LNCAP (cell line): ENCODE measurements around the gene GABARAPL1.

Experiments used
- TF ChIP-seq, protein P1 (sequence below): fragments of 450-650 bp; IDR thresholded peaks from 2 replicates; pipeline ENCODE4 v1.5.1; 2017; ENCODE audit warnings: mild to moderate bottlenecking

The GABARAPL1 gene

DNA sequence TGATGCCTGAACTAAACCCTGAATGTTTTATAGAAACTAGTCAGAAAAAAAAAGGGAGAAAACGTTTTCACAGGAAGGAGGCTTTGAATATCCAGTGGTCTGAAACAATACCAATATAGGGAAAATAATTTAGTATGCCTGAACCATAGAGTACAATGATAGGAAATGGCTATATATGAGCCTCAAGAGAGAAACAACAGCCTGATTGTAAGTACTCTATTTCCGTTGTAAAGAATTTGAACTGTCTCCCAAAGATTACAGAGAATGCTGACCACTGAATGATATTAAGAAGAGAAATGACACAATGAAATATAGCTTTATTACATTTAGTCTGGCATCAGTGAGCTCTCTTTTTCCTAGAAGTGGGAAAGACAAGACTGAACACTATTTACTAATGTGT lies 5.5 kb upstream of the GABARAPL1 start:
- TF ChIP-seq, protein P1, sequence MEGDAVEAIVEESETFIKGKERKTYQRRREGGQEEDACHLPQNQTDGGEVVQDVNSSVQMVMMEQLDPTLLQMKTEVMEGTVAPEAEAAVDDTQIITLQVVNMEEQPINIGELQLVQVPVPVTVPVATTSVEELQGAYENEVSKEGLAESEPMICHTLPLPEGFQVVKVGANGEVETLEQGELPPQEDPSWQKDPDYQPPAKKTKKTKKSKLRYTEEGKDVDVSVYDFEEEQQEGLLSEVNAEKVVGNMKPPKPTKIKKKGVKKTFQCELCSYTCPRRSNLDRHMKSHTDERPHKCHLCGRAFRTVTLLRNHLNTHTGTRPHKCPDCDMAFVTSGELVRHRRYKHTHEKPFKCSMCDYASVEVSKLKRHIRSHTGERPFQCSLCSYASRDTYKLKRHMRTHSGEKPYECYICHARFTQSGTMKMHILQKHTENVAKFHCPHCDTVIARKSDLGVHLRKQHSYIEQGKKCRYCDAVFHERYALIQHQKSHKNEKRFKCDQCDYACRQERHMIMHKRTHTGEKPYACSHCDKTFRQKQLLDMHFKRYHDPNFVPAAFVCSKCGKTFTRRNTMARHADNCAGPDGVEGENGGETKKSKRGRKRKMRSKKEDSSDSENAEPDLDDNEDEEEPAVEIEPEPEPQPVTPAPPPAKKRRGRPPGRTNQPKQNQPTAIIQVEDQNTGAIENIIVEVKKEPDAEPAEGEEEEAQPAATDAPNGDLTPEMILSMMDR, result no peak

DNA sequence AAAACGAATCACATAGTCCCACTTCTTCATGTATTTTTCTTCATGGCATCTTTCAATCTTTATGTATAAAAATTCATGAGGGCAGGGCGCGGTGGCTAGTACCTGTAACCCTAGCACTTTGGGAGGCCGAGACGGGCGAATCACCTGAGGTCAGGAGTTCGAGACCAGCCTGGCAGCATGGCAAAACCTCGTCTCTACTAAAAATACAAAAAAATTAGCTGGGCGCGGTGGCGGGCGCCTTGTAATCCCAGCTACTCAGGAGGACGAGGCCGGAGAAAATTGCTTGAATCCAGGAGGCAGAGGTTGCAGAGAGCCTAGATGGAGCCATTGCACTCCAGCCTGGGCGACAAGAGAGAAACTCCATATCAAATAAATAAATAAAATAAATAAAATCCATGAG lies 2.5 kb upstream of the GABARAPL1 start:
- TF ChIP-seq, protein P1, result no peak

DNA sequence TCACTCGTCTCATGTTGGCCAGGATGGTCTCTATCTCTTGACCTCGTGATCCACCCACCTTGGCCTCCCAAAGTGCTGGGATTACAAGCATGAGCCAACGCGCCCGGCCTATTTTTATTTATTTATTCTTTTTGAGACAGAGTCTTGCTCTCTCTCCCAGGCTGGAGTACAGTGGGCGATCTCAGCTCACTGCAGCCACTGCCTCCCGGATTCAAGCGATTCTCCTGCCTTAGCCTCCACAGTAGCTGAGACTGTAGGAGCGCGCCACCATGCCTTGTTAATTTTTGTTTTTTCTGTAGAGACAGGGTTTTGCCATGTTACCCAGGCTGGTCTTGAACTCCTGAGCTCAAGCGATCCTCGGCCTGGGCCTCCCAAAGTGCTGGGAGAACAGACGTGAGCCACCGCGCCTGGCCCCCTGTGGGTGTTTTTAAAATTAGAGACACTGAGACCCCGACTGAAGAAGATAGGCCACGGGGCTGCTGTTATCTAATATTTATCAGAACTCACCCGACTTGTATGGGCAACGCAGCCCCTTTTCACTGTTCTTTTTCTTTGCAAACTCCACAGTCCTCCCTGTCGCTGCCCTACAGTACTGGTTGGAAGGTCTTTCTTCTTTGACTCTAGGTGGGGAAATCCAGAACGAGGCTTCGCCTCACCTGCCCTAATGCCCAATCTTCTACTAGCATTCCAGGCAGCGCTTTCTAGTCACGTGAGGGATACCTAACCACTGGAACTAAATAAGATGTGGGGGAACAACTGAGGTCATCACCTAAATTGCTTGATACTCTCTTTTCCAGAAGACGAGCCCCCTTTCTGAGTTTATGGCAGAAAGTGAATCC lies 1.4 kb upstream of the GABARAPL1 start:
- TF ChIP-seq, protein P1, result no peak

DNA sequence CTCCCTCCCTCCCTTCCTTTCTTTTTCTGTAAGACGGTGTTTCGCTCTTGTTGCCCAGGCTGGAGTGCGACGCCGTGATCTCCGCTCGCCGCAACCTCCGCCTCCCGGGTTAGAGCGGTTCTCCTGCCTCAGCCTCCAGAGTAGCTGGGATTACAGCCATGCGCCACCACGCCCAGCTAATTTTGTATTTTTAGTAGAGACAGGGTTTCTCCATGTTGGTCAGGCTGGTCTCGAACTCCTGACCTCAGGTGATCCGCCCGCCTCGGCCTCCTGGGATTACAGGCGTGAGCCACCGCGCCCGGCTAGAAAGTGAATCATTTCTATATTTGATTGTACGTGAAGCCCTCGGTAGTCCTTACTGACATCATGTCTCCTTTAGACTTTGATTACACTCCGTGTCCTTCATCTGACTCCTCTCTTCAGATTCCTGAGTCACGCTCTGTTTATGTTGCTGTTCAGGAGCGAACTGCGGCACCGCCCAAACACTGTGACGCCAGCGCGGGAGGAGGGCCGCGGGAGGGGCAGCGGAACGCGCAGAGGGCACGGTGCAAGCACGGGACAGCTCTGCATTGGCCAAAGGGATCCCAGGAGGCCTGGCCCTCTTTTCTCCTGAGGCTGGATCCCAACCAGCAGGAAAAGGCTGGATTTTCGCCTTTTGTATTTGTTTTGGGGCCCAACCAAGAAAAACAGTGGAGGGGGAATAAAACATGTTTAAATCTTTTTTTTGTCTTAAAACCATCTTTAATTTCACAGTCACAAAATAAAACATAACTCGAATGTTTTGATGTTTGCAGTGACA lies 538 bp upstream of the GABARAPL1 start:
- TF ChIP-seq, protein P1, result no peak

DNA sequence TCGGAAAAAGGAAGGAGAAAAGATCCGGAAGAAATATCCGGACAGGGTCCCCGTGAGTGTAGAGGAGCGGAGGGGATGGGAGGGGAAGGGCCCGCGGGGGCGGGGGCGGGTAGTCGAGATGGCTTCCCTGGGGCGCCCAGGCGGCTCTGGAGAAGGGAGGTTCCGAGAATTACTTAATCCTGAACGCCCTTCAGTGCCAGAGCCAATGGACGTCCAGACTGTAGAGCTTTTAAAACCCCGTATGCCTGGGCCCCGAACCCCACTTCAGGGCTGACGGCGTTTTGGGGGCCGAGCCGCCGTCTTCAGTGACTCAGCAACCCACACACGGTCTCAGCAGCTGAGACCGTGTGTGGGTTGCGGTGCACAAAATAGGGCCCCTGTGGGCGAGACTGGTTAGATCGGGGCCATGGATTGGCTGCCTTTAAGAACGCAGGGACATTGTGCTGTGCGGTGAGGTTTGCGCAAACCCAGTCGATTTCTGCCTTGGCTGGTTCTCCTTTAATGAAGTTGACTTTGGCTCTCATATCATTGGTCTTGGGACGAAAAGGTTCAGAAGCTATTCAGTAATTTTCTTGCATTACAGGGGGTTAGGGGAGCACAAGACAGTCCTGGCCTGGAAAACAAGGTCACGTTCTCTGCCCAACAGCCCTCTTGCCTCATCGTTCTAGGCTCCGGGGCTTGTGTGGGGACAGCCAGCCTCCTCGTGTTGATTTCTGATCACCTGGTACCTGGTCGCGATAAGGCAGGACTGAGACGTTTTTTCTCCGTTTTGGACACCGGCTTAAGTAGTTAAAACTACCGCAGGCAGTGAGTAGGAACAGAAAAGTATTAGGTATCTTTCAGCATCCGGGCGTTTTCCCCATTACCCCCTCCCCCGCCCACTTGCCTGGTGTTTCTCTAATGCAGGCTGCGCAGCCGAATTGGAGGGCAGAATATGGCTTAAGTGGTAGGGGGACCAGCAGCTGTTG lies 775 bp downstream of the GABARAPL1 start:
- TF ChIP-seq, protein P1, result no peak

DNA sequence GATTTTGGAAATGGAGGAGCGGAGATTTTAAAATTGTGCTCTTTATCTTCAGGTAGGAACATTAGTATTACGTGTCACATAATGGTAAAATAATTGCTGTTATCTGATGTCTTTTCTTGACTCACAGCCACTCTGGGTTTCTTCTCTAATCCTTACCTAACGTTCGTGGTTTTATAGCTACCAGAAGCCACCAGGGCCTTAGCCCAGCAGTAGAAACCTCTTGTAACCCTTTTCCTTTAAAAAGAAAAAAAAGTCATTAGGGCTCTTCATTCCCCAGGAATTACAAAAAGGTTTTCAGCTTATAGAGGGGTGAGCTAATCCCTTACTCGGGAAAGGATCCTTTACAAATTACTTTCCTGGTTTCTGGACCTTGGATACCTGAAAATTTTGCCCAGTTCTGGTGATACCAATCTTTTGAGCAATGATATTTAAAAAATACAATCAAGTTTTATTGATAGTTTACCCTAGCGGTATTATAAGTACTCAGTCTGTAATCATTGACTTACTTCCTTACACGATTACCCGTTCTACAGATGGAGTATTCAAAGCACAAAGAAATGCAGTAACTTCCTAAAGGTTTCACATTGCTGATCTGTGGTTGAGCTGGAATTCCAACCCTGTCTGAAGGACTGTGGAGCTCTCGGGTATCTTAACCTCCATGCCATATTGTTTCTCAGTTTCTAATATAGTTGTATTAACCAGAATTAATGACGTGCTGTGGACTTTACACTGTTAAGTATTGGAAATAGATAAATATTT lies 1.6 kb downstream of the GABARAPL1 start:
- TF ChIP-seq, protein P1, result no peak
